ENCODE data around the gene NAP1L4.

DNA sequence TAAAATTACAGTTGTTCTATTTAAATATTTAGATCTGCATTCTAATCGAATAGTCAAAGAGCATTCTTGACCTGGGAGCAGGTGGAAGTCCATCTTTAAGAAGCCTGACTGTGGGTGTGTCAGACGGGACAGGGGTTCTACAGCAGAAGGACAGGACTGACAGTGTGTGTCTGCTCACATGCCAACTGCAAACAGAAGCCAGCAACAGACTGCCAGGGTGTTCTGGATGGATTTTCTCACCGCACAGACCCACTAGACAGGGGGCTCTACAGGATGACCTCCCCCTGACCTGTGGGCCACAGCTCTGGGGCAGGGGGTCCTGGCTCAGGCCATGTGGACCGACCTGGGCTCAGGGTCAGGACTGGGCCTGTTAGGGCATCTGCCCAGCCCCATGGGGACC, 22.8 kb upstream of the NAP1L4 start:
- TF ChIP-seq, protein P1, sequence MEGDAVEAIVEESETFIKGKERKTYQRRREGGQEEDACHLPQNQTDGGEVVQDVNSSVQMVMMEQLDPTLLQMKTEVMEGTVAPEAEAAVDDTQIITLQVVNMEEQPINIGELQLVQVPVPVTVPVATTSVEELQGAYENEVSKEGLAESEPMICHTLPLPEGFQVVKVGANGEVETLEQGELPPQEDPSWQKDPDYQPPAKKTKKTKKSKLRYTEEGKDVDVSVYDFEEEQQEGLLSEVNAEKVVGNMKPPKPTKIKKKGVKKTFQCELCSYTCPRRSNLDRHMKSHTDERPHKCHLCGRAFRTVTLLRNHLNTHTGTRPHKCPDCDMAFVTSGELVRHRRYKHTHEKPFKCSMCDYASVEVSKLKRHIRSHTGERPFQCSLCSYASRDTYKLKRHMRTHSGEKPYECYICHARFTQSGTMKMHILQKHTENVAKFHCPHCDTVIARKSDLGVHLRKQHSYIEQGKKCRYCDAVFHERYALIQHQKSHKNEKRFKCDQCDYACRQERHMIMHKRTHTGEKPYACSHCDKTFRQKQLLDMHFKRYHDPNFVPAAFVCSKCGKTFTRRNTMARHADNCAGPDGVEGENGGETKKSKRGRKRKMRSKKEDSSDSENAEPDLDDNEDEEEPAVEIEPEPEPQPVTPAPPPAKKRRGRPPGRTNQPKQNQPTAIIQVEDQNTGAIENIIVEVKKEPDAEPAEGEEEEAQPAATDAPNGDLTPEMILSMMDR (IDR thresholded peaks at IDR 0.05): no peak
- TF ChIP-seq POLR2A (IDR thresholded peaks at IDR 0.05): no peak
